Stimulated activated CD4-positive, alpha-beta T cell treated with anti-CD3 and anti-CD28 coated beads, Interleukin-2, amount 100 ng/mL, for 4 hours (primary cell): ENCODE data around the gene AIRE.
"Not testable (repeated sequence)": the region's sequence is repeated elsewhere in the genome, so short reads cannot be mapped to it uniquely, and the experiment has no call there.

Experiments
- DNase-seq: peaks from one replicate; pipeline ENCODE4 v3.0.0-alpha.2; 2020; ENCODE audit warnings: low read depth

Gene AIRE

DNA sequence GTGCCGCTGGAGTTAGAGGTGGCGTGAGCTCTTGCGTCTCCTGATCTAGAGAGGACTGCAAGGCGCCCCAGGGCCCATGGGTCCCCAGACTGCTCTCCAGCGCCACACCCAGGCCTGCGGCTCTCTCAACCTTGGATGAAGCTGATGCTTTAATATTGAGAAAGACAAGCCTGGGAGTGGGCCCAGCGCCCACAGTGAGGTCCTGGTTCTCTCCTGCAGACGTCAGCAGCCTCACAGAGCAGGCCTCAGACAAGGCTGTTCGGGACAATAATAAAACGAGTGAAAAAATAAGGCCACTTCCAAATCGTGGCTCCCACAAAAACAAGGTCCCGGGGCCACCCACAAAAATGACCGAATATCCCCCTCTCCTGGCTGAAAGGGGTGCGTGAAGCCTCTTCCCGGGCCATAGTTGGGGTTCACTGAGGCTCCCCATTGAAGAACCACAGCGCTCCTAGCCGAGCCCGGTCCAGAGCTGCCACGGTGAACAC is 18.0 kb upstream of the AIRE start:
- no peak for DNase-seq

DNA sequence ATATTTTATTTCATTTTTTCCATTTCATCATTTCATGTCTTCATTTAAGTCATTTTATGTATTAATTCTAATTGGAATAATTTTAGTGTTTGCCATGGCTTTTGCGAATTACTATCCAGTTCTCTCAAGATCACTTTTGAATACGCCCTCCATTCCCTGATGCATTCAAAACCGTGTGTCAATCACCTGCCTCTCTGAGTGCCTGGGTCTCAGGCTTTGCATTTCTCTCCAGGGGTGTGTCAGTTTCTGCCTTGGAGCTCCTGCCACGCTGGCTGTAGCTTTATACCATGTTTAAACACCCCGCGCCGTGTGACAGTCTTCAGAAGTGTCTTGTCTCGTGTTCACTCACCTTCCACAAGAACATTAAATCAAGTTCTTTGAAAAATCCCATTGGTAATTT is 16.6 kb upstream of the AIRE start:
- no peak for DNase-seq

DNA sequence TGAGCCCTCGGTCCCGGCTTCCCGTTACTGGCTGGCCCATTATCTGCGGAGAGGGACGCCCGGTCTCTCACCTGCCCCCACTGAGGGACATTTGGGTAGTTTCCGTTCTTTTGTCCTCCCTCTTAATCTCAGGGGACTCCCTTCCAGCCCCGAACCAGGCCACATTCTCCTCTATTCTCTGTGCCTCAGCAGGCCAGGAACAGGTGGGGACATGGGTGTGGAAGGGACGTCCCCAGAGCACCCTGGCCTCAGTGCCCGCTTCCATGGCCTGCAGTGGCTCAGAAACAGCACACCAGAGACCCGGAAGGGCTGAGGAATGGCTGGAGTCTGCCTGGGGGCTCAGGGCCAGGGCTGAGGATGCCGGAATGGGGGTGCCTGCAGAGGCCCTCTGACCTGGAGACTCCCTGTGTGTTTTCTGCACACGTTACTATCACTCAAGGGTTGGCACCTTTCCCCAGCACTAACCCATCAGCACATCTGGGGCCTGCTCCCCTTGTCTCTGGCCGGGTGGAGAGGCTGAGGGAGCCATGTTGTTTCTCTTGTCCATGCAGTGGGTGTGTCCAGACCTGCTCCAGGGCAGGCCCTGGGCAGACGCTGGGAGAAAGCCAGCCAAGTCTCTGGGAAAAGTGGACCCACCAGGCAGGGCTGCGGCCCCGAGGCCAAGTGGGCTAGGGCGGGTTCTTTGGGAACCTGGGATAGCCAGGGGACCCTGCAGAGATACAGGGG is 14.0 kb upstream of the AIRE start:
- no peak for DNase-seq

DNA sequence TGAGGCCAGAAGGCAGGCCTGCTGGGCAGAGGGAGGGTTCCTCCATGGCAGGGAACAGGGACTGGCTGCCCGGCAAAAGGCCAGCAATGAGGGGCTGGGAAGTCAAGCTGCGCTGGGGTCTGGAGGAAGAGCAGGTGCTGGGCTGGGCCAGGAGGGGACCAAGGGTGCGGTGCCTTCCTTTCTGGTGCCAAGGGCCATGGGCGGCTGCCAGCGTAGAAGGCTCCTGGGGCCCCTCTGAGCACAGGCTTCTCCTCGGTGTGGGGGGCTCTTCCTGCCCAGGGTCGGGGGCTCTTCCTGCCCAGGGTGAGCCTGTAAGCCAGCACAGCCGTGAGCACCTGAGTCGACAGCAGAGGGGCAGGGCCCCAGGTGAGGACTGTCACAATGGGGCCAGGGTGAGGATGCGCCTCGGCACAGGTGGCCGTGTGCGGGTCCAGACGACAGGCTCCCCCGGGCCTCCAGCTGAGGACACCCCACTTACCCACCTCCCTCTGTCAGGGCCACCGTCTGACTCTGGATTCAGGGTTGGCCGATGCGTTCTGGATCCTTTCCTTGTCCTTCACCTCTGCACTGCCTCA is 13.3 kb upstream of the AIRE start:
- DNase-seq: no peak

DNA sequence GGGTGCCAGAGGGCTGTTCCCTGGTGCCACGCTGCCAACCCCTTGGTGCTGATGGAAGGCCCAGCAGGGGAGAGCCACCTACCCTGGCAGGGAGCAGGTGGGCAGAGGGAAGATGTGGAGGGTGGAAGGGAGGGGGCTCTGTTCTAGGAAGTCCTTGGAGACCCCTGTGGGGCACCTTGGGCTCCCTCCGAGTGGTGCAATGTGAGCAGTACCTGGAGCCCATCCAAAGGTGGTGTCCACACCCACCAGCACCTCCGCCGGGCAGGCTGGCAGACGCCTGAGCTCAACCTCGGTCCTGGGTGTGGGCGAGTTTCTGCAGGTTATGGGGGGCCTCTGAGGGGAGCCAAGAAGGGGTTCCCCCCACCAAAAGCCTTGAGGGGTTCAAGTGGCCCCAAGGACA is 12.6 kb upstream of the AIRE start:
- DNase-seq: no peak

DNA sequence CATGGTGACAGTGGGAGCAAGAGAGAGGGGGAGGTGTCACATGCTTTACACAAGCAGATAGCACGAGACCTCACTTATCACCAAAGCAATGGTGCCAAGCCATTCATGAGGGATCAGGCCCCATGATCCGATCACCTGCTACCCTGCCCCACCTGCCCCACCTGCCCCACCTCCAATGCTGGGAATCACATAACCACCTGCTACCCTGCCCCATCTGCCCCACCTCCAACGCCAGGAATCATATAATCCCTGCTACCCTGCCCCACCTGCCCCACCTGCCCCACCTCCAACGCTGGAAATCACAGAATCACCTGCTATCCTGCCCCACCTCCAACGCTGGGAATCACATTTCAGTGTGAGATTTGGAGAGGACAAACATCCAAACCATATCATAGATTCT is 10.6 kb upstream of the AIRE start:
- no peak for DNase-seq

DNA sequence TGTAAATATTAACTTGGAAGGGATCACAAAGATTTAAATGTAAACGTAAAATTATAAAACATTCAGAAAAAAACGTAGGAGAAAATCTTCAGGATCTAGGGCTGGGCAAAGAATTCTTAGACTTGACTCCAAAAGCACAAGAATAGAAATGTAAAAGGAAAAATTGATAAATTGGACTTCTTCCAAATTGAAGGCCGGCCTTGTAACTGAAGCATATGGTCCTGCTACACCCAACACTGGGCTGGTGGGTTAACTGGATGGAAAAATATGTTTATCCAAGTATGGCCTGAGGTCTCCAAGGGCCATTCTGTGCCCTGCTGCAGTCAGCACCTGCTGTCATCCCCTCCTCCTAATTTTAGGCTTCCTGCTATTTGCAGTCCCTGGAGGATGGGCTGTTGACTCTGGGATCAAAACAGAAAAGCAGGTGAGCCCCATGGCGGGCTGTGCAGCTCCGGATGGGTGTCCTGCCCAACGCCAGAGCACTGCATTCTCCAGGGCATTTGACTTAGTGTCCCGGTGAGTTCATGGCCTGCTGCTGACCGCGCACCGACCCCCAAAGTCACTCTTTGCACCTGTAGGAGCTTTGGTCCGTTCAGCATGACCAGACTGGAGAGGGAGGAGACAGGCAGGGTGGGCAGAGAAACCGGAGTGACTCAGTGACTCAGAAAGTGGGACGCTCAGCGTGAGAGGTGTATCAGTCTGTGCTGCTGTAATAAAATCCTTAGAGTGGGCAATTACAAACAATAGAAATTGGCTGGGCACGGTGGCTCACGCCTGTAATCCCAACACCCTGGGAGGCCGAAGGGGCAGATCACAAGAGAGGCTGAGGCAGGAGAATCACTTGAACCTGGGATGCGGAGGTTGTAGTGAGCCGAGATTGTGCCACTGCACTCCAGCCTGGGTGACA is 6.1 kb upstream of the AIRE start:
- no peak for DNase-seq

DNA sequence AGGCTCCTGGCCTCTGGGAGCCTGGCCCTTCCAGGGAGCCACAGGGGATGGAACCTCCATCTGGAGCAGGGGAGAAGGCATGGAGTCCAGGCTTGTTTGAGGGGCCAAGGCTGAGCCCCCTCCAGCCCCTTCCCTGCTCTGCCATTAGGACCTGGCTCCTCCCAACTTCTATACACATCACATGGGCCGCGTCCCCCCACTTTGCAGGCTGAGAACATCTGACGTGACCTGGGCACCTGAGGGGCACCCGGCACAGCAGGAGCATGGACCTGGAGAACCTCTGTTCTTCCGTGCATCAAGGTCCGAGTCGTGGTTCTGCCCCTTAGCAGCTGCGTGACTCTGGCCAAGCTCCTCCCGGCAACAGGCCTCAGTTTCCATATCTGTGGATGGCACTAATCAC is 3.9 kb upstream of the AIRE start:
- DNase-seq: no peak

DNA sequence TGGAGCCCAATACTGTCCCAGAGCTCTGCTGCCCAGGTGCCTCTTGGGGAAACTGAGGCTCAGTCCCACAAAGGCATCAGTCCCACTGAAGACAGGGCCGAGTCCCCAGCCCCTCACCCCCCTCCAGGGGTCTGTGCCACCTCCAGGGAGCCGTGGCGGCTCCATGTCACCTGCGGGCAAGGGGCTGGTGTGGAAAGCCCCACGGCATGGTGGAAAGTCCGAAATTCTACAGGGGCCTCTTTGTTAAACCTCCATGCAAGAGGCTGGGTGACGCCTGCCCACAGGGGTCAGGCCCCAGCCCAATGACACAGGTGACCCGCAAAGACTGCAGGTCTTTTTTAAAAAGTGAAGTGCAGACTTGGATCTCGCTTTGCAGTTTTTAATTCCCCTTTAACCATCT is 3.3 kb upstream of the AIRE start:
- DNase-seq: no peak

DNA sequence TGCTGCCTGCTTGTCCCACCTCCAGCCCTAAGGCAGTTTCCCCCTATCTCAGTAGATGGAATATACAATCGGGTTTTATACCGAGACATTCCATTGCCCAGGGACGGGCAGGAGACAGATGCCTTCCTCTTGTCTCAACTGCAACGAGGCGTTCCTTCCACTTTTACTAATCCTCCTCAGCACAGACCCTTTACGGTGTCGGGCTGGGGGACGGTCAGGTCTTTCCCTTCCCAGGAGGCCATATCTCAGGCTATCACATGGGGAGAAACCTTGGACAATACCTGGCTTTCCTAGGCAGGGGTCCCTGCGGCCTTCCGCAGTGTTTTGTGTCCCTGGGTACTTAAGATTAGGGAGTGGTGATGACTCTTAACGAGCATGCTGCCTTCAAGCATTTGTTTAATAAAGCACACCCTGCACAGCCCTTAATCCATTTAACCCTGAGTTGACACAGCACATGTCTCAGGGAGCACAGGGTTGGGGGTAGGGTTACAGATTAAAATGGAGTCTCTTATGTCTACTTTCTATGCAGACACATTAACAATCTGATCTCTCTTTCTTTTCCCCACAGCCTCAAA is 2.4 kb upstream of the AIRE start:
- DNase-seq: not testable (repeated sequence)

DNA sequence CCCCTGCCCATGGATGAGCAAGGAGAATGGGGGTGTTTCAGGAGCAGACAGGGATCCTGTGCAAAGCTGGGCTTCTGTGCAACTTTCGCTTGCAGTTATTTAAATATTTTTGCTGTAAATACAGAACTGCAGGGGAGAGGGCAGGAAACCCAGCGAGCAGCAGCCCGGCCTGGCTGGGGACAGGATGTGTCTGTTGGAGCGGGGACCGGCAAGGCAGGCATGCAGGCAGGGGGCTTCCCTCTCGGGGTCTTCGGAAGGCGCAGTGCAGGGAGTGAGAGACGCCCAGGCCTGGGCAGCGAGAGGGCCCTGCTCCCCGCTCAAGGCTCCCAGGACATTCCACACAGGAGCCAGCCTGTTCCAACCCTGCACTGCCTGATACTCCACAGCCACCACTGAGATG is 1.7 kb upstream of the AIRE start:
- DNase-seq: no peak

DNA sequence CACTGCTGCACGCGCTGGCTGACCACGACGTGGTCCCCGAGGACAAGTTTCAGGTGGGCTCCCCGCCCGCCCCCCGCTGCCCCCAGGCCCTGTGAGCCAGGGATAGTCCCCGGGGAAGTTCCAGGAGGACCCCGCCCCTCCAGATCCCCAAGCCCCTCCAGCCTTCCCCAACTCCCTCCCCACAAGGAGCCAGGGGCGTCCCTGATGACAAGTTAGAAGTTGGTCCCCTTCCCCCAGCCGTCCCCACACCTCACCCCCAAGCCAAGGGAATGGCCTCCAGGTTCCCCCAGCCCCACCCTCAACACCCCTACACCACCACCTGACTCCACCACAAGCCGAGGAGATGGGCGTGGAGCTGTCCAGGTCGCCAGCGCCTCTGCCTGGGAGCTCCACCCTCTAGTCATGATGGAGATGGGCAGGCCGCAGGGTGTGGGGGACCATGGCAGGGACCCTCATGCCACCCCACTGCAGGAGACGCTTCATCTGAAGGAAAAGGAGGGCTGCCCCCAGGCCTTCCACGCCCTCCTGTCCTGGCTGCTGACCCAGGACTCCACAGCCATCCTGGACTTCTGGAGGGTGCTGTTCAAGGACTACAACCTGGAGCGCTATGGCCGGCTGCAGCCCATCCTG is 525 bp downstream of the AIRE start:
- DNase-seq: no peak

DNA sequence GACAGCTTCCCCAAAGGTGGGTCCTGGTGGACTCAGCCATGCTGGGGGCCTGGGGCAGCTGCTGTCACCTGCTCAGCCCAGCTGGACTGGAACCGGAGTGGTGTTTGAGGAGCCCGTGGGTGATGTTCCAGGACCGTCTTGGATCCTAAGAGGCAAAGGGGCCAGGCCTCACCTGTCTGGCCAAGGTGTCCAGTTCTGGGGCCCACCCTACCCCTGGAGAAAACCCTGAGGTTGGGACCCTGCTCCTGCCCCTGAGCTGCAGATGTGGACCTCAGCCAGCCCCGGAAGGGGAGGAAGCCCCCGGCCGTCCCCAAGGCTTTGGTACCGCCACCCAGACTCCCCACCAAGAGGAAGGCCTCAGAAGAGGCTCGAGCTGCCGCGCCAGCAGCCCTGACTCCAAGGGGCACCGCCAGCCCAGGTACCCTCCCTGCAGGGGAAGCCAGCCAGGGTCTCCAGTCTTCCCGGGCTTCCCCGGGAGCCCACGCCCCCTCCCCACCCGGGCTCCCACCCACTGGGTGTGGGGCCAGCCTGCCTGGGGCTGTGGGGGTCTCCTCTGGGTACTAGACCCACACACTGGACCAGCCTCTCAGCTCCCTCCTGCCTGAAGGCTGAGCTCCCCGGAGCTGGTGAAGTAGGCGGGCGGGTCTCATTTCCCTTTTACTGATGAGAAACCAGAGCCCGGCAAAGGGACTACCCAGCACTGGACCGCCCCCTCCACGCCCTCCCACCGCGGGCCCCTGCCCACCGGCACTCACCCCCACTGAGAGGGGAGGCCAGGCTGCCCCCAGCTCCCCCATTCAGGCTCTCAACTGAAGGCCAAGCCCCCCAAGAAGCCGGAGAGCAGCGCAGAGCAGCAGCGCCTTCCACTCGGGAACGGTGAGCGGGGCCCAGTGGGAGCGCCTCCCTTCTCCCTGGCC is 1.3 kb downstream of the AIRE start:
- DNase-seq: no peak

DNA sequence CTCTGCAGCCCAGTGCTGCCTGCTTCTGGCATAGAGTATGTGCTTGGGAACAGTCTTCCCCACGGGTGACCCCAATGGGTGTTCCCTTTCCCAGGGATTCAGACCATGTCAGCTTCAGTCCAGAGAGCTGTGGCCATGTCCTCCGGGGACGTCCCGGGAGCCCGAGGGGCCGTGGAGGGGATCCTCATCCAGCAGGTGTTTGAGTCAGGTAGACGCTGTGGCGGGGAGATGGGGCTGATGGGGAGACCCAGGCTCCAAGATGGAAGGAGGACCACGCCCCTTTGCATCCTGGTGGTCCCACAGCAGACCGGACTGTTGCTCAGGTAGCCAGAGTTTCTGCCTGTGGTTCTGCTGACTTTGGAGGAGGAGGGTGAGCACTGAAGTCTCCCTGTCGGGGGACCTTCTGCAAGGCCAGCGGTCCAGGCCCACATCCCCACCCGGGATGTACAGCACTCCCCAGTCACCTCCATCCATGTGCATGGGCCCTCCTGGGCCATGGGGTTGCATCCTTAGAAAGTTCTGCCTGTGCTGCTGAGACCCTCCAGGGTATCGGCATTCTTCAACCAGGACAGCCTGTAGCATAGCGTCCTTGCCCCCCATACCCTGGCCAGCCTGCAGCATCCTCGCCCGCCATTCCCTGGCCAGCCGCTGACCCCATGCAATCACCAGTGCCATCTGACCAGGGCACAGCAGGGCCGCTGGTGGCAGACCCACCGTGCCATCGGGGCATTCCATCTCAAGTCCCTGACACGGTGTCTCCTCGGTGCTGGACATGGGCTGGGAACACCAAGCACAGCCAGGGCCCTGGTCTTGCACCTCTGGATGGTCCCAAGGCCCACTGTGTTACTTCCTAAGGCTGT is 2.8 kb downstream of the AIRE start:
- no peak for DNase-seq

DNA sequence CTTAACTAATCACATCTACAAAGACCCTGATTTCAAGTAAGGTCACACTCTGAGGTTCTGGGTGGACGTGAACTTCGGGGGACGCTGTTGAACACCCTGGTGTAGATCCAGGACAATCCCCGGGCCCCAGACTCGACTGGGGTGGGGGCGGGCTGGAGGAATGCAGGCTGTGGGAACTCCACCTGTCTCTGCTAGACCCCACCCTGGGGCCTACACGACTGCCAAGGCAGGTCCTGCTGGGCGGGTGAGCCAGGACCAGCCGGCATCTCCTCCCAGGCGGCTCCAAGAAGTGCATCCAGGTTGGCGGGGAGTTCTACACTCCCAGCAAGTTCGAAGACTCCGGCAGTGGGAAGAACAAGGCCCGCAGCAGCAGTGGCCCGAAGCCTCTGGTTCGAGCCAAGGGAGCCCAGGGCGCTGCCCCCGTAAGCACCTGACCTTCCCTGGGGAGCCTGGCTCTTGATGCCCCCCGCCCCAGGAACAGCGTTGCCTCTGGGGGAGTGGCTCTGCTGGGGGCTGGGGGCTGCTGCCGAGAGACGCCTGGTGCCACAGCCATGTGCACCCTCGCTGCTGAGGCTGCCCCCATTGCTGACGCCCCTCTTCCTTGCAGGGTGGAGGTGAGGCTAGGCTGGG is 3.8 kb downstream of the AIRE start:
- no peak for DNase-seq

DNA sequence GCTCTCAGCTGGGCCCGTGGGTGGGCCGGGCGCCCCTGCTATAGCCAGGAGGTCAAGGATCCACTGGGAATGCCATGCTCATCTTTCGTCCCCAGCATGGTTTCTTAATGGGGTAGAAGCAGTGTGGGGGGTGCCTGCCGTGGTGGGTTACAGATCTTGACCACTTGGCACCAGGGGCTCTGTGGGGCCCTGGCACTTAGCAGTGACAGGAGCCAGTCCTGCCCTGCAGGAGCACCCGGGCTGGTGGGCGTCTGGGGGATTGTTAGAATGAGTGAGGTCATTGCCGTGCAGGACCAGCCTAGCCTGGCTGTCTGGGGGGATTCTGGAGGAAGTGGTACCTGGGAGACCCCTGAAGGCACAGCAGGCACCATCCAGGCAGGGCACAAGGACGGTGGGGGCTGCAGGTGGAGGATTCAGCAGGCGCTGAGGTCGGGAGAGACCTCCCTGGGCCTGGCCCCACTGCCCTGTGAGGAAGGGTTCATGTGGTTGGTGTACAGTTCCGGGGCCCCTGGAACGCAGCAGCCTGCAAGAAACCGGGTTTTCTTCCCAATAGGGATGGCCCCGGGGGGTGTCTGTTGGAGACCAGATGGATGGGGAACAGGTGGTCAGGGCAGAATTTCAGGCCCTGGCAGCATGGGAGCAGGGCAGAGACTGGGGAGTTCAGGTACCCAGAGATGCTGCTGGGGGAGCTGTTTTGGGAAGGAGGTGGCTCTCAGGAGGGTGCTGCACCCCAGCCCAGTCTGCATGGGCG is 4.8 kb downstream of the AIRE start:
- no peak for DNase-seq

DNA sequence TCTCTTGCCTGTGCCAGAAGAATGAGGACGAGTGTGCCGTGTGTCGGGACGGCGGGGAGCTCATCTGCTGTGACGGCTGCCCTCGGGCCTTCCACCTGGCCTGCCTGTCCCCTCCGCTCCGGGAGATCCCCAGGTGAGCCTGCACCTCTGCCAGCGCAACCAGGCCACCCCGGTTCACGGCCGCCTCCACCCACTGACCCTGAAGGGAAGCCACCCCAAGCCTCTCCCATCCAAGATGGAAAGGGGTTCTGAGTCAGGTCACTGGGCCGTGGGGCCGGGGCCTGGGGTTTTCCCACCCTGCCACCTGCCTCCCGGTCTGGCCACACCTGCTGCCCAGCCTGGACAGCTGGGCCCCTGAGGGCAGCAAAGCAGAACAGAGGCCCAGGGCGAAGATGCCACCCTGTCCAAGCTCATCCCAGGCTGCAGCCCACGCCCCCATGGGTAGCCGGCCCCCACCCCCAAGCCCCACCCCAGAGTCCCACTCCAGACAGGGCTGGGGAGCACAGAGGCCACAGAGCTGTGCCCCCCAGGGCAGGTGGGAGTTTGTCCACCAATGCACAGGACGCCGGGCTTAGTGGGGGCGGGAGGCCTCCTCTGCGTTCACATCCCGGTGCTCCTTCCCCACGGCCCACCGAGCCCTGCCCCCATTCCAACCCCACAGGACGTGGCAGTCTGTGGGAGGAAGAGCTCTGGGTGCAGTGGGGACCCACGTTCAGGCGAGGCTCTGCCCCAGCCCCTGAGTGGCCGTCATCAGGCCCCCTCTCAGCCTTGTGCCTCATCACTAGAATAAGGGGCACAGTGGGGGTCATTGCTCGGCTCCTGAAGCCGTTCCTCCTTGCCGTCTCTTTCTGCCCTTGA is 5.6 kb downstream of the AIRE start:
- DNase-seq: no peak
